Aorta (tissue), 5 donors: Measurements from ENCODE around the gene TM9SF4. TPM values are rescaled to one million over a fixed set of nuclear protein-coding genes. Genes with fewer than 3 reads are reported as not detected.

Experiments used
- ATAC-seq: fragments of 200-7000 bp; cut with Tn5 transposase; one replicate; pipeline ENCODE4 v1.9.1; 2022; ENCODE audit warnings: moderate library complexity; ENCODE audit not compliant: low FRiP score
- DNase-seq, 2 donors: peaks; one replicate each; pipeline ENCODE4 v3.0.0-alpha.2; 2020
- H3K27ac ChIP-seq, 2 donors: one replicate each; pipeline ENCODE4 v1.5.1; 2013; ENCODE audit warnings: low read length in 2 of 2, mild to moderate bottlenecking in 2 of 2, moderate library complexity in 2 of 2, control low read depth in 1 of 2, inconsistent platforms in 1 of 2, low read depth in 1 of 2
- H3K27me3 ChIP-seq, 2 donors: one replicate each; pipeline ENCODE4 v1.6.1; 2013; ENCODE audit warnings: control low read depth in 1 of 2, low read length in 1 of 2, mild to moderate bottlenecking in 1 of 2, moderate library complexity in 1 of 2; ENCODE audit not compliant: insufficient read depth in 2 of 2, control insufficient read depth in 1 of 2
- H3K36me3 ChIP-seq, 2 donors: one replicate each; pipeline ENCODE4 v1.6.1; 2013; ENCODE audit warnings: control low read depth in 1 of 2, low read length in 1 of 2, mild to moderate bottlenecking in 1 of 2; ENCODE audit not compliant: insufficient read depth in 2 of 2, control insufficient read depth in 1 of 2
- H3K4me1 ChIP-seq, 2 donors: one replicate each; pipeline ENCODE4 v1.6.1; 2013; ENCODE audit warnings: low read length in 2 of 2, control low read depth in 1 of 2, mild to moderate bottlenecking in 1 of 2, moderate library complexity in 1 of 2; ENCODE audit not compliant: insufficient read depth in 2 of 2, control insufficient read depth in 1 of 2
- H3K4me3 ChIP-seq, 2 donors: one replicate each; pipeline ENCODE4 v1.5.1; 2013; ENCODE audit warnings: low read length in 2 of 2, control low read depth in 1 of 2, mild to moderate bottlenecking in 1 of 2
- H3K9me3 ChIP-seq: one replicate; pipeline ENCODE4 v1.6.1; 2013; ENCODE audit warnings: mild to moderate bottlenecking, low read length; ENCODE audit not compliant: control insufficient read depth
- WGBS, 2 donors: extraction: QIAGEN DNeasy Blood & Tissue Kit; methylation state at CpG; one replicate each; pipeline ENCODE4 v1.1.7; 2013; 5-methylcytosine and 5-hydroxymethylcytosine counted together
- intact Hi-C, 2 donors: fragments of 100-400 bp; cut with DNase I; formaldehyde crosslinking; loops; one replicate each; pipeline versions ENCODE4 v1.14.2 to v1.15.0; 2022
- polyA plus RNA-seq, 2 donors: library from polyadenylated mRNA; stranded (reverse); fragments of 200-250 nt; gene quantifications; one replicate each; pipeline ENCODE4 v1.2.3, GENCODE V29; 2013
- total RNA-seq, 2 donors: library from RNA; stranded (reverse); fragmentation: NEBNext Ultra II Directional; extraction: Animal tissue kit (Norgen Biotek cat#: 25700); gene quantifications; one replicate each; pipeline ENCODE4 v1.2.1, GENCODE V29; 2021
- donor health status: healthy with polysubstance abuse.
- donor health status: Bipolar disorder and iron deficiency.
- donor health status: DM: no; HTN: no; CAD: no.
- donor health status: DM: no; HTN: no; CAD: no.
- donor health status: DM: yes; HTN: yes; CAD: no.

TM9SF4 gene
- total and polyA plus RNA-seq, 4 donors = 8.1 to 49.0 (median 27.8) TPM

GRCh38 chr20:32181606-32182005 is 72.1 kb downstream of the TM9SF4 start:
- Histone ChIP-seq H3K4me3 (no peak overlapping the region), H3K9me3 (no peaks in the 10 kb centered on the region), H3K4me1 (no peaks in the 10 kb centered on the region), H3K36me3 (no peaks in the 10 kb centered on the region), H3K27me3 (no peaks in the 10 kb centered on the region), H3K27ac (no peak overlapping the region)
- no peak for ATAC-seq
- 89 to 93% methylated on average over 2 of the region's 2 CpGs for WGBS, 2 donors
- intact Hi-C loops = no loop called here
- no peak for DNase-seq

- Histone ChIP-seq H3K4me3 (no peak overlapping the region), H3K4me1 (no peaks in the 10 kb centered on the region), H3K9me3 (no peaks in the 10 kb centered on the region), H3K27me3 (no peaks in the 10 kb centered on the region), H3K36me3 (no peaks in the 10 kb centered on the region), H3K27ac (no peak overlapping the region)
- DNase-seq (peak in 1 of 2 donors; percentile 24), ATAC-seq (no peak)
- intact Hi-C loops = no loop called here
- 86 to 89% methylated on average over 4 of the region's 4 CpGs for WGBS, 2 donors
These were observed 74.6 kb downstream of the TM9SF4 start for GRCh38 chr20:32183947-32184635.

DNA sequence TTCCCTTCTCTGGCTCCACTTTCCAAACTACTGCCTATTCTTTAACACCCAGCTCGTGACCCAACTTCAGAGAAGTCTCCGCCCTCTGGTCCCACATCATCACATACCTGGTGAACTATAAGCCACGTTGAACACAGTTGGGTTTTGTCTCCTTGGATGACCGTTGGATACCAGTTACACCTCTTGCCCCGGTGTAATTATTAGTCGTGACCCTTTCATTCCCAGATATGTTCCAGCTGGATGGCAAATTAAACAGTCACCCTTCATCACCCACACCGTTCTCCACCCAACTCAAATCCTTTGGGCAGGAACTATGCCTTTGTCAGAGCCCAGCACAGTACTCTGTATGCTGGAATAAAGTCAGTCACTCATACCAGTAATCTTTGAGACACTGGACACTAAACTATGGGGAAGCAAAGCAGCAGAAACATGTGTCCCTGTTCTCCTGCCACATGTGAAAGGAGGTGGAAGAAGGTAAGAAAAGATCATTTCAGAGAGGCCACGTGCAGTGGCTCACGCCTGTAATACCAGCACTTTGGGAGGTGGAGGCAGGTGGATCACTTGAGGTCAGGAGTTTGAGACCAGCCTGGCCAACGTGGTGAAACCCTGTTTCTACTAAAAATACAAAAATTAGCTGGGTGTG is 75.6 kb downstream of the TM9SF4 start:
- no peaks in the 10 kb centered on the region for H3K4me1 ChIP-seq
- no peak overlapping the region for H3K27ac ChIP-seq
- no peak for ATAC-seq
- H3K36me3 ChIP-seq = no peaks in the 10 kb centered on the region
- H3K9me3 ChIP-seq = no peaks in the 10 kb centered on the region
- H3K4me3 ChIP-seq = no peak overlapping the region
- DNase-seq = no peak
- intact Hi-C loops = no loop called here
- H3K27me3 ChIP-seq = no peaks in the 10 kb centered on the region
- 75 to 76% methylated on average over 10 of the region's 10 CpGs for WGBS, 2 donors

- 99 to 100% methylated on average over 1 of the region's 1 CpG for WGBS, 2 donors
- no peak for ATAC-seq
- DNase-seq = no peak
These were observed 77.0 kb downstream of the TM9SF4 start for GRCh38 chr20:32186506-32186905.

DNA sequence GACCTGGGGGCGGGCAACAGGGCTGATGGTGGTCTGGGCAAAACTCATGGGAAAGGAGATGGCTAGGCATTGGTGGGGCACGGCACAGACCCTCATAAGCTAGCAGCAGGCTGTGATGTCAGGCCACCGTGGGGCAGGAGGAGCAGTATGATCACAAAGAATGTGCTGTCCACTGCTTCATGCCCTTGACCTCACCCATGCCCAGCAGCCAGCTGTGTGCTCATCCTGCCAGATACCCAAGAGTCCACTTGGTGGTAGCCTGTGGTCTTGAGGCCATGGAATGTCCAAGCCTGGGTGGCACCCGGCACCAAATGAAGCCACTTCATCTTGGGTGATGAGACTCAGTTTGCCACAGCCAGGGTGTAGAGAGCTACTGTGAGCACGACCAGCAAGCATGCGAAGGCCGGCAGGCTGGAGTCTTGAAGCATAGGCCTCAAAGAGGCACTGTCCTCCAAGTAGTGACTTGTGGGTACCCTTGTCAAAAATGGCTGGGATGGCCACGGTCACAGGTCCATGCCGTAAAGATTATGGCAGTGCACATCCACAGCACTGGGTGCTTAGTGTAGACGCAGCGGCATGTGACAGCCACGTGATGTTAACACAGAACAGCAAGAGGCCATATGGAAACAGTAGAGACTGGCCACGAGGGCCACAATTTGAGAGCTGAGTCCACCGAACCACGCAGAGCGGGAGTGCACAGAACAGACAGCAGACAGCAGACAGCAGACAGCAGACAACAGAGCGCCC is 79.0 kb downstream of the TM9SF4 start:
- WGBS, 2 donors = 97 to 98% methylated on average over 17 of the region's 17 CpGs
- H3K4me3 ChIP-seq = no peak overlapping the region

More at GRCh38 chr20:32186506-32186905, 77.0 kb downstream of the TM9SF4 start:
- Histone ChIP-seq H3K4me3 (no peak overlapping the region), H3K9me3 (no peaks in the 10 kb centered on the region), H3K36me3 (no peaks in the 10 kb centered on the region), H3K4me1 (no peaks in the 10 kb centered on the region), H3K27me3 (no peaks in the 10 kb centered on the region), H3K27ac (no peak overlapping the region)
- intact Hi-C loops = no loop called here

GRCh38 chr20:32189123-32189410 is 79.6 kb downstream of the TM9SF4 start:
- no peaks in the 10 kb centered on the region for H3K27me3 ChIP-seq
- H3K4me1 ChIP-seq = no peaks in the 10 kb centered on the region
- no peaks in the 10 kb centered on the region for H3K36me3 ChIP-seq
- no peak for ATAC-seq
- intact Hi-C loops = no loop called here
- no peak for DNase-seq
- H3K4me3 ChIP-seq = no peak overlapping the region
- H3K9me3 ChIP-seq = no peaks in the 10 kb centered on the region
- no peak overlapping the region for H3K27ac ChIP-seq
- WGBS, 2 donors = 94% methylated on average over 9 of the region's 9 CpGs

More for the DNA sequence above, 79.0 kb downstream of the TM9SF4 start:
- no peaks in the 10 kb centered on the region for H3K9me3 ChIP-seq
- H3K27ac ChIP-seq = no peak overlapping the region
- no peak for ATAC-seq
- no peaks in the 10 kb centered on the region for H3K27me3 ChIP-seq
- no peaks in the 10 kb centered on the region for H3K4me1 ChIP-seq
- no peaks in the 10 kb centered on the region for H3K36me3 ChIP-seq
- no peak for DNase-seq
- intact Hi-C loops = no loop called here

DNA sequence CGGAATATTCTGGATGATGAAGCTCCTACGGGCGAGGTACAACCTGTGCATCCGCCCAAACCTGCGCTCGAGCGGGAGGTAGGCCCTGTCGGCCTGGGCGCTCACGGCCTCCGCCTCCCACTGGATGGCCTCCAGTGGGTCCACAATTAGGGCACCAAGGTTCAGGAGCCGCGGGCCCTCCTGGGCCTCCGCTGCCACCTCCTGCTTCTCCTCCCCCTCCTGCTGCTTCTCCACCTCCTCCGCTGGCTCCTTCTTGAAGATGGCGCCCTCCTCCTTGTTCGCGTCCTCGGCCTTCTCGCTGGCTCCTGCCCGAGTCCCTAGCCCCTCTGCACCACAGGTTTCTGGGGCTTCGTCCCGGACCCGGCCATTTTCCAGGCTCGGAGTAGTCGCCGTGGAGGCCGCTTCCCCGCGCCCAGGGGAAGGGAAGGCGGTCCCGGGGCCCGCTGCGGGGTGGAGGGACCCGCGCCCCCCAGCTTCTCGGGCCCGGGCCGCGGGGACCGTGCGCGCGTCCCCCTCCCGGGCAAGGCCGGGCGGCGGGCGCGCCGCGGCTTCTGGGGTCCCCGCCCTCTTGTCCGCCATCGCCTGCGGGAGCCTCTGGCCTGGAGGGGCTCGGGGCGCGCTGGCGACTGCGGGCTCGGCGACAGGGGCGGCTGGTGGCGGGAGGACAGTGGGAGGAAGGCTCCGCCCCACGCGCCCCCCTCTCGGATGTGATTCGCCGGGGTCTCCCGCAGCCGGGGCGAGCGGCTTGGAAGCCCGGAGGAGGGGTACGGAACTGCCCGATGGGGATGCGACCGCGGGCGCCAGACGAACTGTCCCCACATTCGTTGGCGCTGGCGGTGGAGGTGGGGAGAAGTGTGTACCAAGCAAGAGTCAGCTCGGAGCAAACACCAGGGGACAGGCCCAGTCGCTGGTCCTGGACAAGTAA is 80.4 kb downstream of the TM9SF4 start:
- intact Hi-C loops = no loop called here
- Histone ChIP-seq H3K36me3 (no peaks in the 10 kb centered on the region), H3K9me3 (no peaks in the 10 kb centered on the region), H3K4me1 (no peaks in the 10 kb centered on the region), H3K27ac (peak overlapping the region; percentile 25 to 62), H3K4me3 (peak overlapping the region; percentile 54 to 74), H3K27me3 (no peaks in the 10 kb centered on the region)
- ATAC-seq (peak; percentile 67), DNase-seq (peak; percentile 71 to 85)
- WGBS, 2 donors = 4 to 6% methylated on average over 72 to 88 of the region's 88 CpGs

GRCh38 chr20:32190616-32191415 is 81.3 kb downstream of the TM9SF4 start:
- Histone ChIP-seq H3K36me3 (peaks cover under 1 to 2% of the 10 kb centered on the region in 2 donors), H3K4me1 (no peaks in the 10 kb centered on the region), H3K27ac (peak overlapping the region; percentile 25 to 62), H3K9me3 (no peaks in the 10 kb centered on the region), H3K27me3 (no peaks in the 10 kb centered on the region), H3K4me3 (peak overlapping the region in 1 of 2 donors; percentile 74)
- 33% methylated on average over 14 of the region's 14 CpGs for WGBS, 2 donors
- intact Hi-C loops = no loop called here
- ATAC-seq = no peak
- DNase-seq = no peak
